GM23248 (cell line): ENCODE results near the gene SNX15. TPM values are rescaled to one million over a fixed set of nuclear protein-coding genes. Genes with fewer than 3 reads are reported as not detected.

Experiments used
- DNase-seq: peaks from one replicate; pipeline ENCODE4 v3.0.0-alpha.2; 2015
- H2AFZ ChIP-seq: fragments of 200-600 bp; sonication (generic); 2 replicates; pipeline ENCODE4 v1.6.1; 2016; ENCODE audit warnings: antibody characterized with exemption
- H3F3A ChIP-seq: fragments of 200-600 bp; sonication (generic); 2 replicates; pipeline ENCODE4 v1.6.1; 2016; ENCODE audit warnings: mild to moderate bottlenecking, antibody characterized with exemption, mixed run types; ENCODE audit not compliant: insufficient read depth
- H3K27ac ChIP-seq: fragments of 200-600 bp; sonication (generic); 2 replicates; pipeline ENCODE4 v1.5.1; 2016; ENCODE audit warnings: mild to moderate bottlenecking
- H3K27me3 ChIP-seq: fragments of 200-600 bp; sonication (generic); replicated peaks from 2 replicates; pipeline ENCODE4 v1.6.1; 2016; ENCODE audit warnings: mild to moderate bottlenecking; ENCODE audit not compliant: insufficient read depth
- H3K36me3 ChIP-seq: fragments of 200-600 bp; sonication (generic); 2 replicates; pipeline ENCODE4 v1.6.1; 2016; ENCODE audit warnings: low read depth, mild to moderate bottlenecking
- H3K4me1 ChIP-seq: fragments of 200-600 bp; sonication (generic); 2 replicates; pipeline ENCODE4 v1.6.1; 2016; ENCODE audit warnings: mild to moderate bottlenecking; ENCODE audit not compliant: insufficient read depth
- H3K4me2 ChIP-seq: fragments of 200-600 bp; sonication (generic); one replicate; pipeline ENCODE4 v1.6.1; 2016; ENCODE audit warnings: mild to moderate bottlenecking; ENCODE audit not compliant: unreplicated experiment
- H3K4me3 ChIP-seq: fragments of 200-600 bp; sonication (generic); 2 replicates; pipeline ENCODE4 v1.5.1; 2016; ENCODE audit warnings: mild to moderate bottlenecking
- H3K79me2 ChIP-seq: fragments of 200-600 bp; sonication (generic); 2 replicates; pipeline ENCODE4 v1.6.1; 2016; ENCODE audit warnings: mild to moderate bottlenecking; ENCODE audit not compliant: insufficient read depth
- H3K9ac ChIP-seq: fragments of 200-600 bp; sonication (generic); 2 replicates; pipeline ENCODE4 v1.6.1; 2016; ENCODE audit warnings: mild to moderate bottlenecking
- H3K9me2 ChIP-seq: fragments of 200-600 bp; sonication (generic); 2 replicates; pipeline ENCODE4 v1.6.1; 2016; ENCODE audit warnings: mixed run types, mild to moderate bottlenecking, moderate library complexity; ENCODE audit not compliant: insufficient read depth
- H3K9me3 ChIP-seq: fragments of 200-600 bp; sonication (generic); one replicate; pipeline ENCODE4 v1.6.1; 2017; ENCODE audit warnings: low read depth
- H4K20me1 ChIP-seq: fragments of 200-600 bp; sonication (generic); 2 replicates; pipeline ENCODE4 v1.6.0; 2016; ENCODE audit not compliant: insufficient read depth
- EZH2 ChIP-seq: fragments of 200-600 bp; sonication (generic); IDR thresholded peaks from 2 replicates; pipeline ENCODE4 v1.6.1; 2018; ENCODE audit warnings: antibody characterized with exemption, mild to moderate bottlenecking; ENCODE audit not compliant: insufficient read depth, poor library complexity, severe bottlenecking
- EZH2phosphoT487 ChIP-seq: fragments of 200-600 bp; sonication (generic); IDR thresholded peaks from 2 replicates; pipeline ENCODE4 v1.6.1; 2018; ENCODE audit warnings: antibody characterized with exemption, moderate library complexity, mild to moderate bottlenecking, low read depth; ENCODE audit not compliant: insufficient read depth
- WGBS, 2 experiments: methylation state at CpG; one replicate each; pipeline ENCODE4 v1.1.6; 2015 to 2017; ENCODE audit warnings: low lambda C conversion rate in 2 of 2, low coverage in 1 of 2; ENCODE audit errors: missing lambda C conversion rate in 2 of 2; 5-methylcytosine and 5-hydroxymethylcytosine counted together
- in situ Hi-C: fragments of 300-500 bp; cut with MboI; formaldehyde crosslinking; loops from 2 replicates; pipeline ENCODE4 v1.15.0; 2020
- polyA plus RNA-seq: library from polyadenylated mRNA; unstranded; fragments of >200 nt; fragmentation: Nextera tagmentation; extraction: Ambion mirVana; gene quantifications from 2 replicates; pipeline ENCODE4 v1.2.1, GENCODE V29; 2016
- total RNA-seq: library from RNA; depleted of rRNA; stranded (reverse); fragments of >200 nt; shearing (Covaris generic); gene quantifications from 2 replicates; pipeline ENCODE4 v1.2.3, GENCODE V29; 2014

The SNX15 gene
- total and polyA plus RNA-seq, 2 experiments from 2014 or later: 17.2 to 17.5 TPM

DNA sequence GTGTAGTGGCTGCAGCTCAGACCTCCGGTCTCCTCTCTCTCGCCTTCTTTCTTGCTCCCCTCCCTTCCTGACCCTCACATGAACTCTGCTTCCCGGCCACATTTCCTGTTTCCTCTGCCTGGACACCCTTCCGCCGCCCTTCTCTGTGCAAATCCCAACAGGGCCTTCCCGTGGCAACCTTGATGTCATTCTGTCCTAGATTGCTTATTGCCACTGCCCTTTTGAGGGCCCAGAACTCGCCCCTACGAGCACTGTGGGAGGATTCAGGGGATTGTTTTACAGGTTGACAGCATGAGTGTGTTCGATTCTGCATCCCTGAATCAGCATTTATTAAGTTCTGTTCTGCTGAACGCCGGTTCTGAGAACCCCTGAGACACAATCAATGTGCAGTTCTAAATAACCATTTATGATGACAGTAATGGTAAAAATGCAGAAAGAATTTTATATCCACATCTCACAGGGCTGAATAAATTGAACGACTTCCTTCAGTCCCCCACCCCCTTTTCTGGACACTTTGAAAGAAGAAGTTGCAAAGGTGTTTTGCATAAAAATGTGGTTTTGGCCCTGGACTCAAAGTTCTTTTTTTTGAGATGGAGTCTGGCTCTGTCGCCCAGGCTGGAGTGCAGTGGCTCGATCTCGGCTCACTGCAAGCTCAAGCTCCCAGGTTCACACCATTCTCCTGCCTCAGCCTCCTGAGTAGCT is 36.9 kb upstream of the SNX15 start:
- H3K79me2 ChIP-seq: no peaks in the 10 kb centered on the region
- no peak overlapping the region for H3K4me3 ChIP-seq
- H3K27me3 ChIP-seq: no peaks in the 10 kb centered on the region
- no peaks in the 10 kb centered on the region for H3F3A ChIP-seq
- no peaks in the 10 kb centered on the region for H3K4me1 ChIP-seq
- no peaks in the 10 kb centered on the region for H4K20me1 ChIP-seq
- in situ Hi-C loops: no loop called here
- H3K9ac ChIP-seq: no peak overlapping the region
- H3K4me2 ChIP-seq: no peak overlapping the region
- no peaks in the 10 kb centered on the region for H3K36me3 ChIP-seq
- H3K9me2 ChIP-seq: no peaks in the 10 kb centered on the region
- no peak overlapping the region for H2AFZ ChIP-seq
- H3K27ac ChIP-seq: no peak overlapping the region
- no peaks in the 10 kb centered on the region for H3K9me3 ChIP-seq
- TF ChIP-seq EZH2phosphoT487: no peak
- no peak for TF ChIP-seq EZH2
- 63 to 65% methylated on average over 15 of the region's 15 CpGs for WGBS, 2 experiments
- DNase-seq: no peak

DNA sequence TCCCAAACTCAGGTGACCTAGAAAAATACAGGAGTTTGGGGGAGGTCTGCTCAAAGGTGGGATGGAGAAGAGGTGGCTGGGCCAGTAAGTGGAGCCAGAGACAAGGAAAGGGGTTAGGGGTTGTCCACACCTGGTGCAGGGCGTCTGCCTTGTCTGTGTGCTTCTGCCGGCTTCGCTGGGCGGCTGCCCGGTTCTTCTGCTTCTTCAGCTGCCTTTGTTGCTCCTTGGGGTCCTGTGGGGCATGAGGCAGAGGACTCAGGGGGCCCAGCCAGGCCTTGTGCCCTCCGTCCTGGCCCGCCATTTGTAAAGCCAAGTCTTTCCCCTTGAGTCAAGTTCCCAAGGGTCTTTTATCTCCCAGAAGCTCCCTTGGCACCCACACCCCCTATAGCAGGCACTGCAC is 32.9 kb upstream of the SNX15 start:
- Histone ChIP-seq H3K27ac (no peak overlapping the region), H3K9ac (no peak overlapping the region), H3K4me3 (no peak overlapping the region), H3K36me3 (no peaks in the 10 kb centered on the region), H3K4me2 (no peak overlapping the region), H3F3A (no peaks in the 10 kb centered on the region), H3K4me1 (peaks cover 6% of the 10 kb centered on the region), H4K20me1 (no peaks in the 10 kb centered on the region), H3K79me2 (no peaks in the 10 kb centered on the region), H3K9me3 (no peaks in the 10 kb centered on the region), H2AFZ (no peak overlapping the region), H3K27me3 (no peaks in the 10 kb centered on the region), H3K9me2 (no peaks in the 10 kb centered on the region)
- in situ Hi-C loops: no loop called here
- TF ChIP-seq EZH2phosphoT487 (no peak), EZH2 (no peak)
- no peak for DNase-seq
- 79 to 84% methylated on average over 7 of the region's 7 CpGs for WGBS, 2 experiments

DNA sequence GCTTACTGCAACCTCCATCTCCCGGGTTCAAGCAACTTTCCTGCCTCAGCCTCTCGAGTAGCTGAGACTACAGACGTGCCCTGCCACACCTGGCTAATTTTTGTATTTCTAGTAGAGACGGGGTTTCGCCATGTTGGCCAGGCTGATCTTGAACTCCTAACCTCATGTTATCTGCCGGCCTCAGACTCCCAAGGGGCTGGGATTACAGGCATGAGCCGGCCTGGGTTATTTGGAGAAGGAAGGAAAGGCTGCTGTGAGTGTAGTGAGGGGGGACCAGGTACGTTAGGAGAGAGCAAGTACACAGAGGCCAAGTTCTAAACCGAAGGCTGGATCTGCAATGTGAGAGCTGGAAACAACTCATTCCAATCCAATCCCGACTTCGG is 30.9 kb upstream of the SNX15 start:
- H3K79me2 ChIP-seq: no peaks in the 10 kb centered on the region
- H3K9me2 ChIP-seq: no peaks in the 10 kb centered on the region
- peak overlapping the region; percentile 80 for H2AFZ ChIP-seq
- peak overlapping the region; percentile 36; the same call in 1 of the 2 replicates for H3K9ac ChIP-seq
- 41 to 42% methylated on average over 11 of the region's 11 CpGs for WGBS, 2 experiments
- TF ChIP-seq EZH2: no peak
- no peaks in the 10 kb centered on the region for H3K36me3 ChIP-seq
- in situ Hi-C loops: no loop called here
- peak overlapping the region; percentile 71 for H3K4me2 ChIP-seq
- H3F3A ChIP-seq: no peaks in the 10 kb centered on the region
- H3K27me3 ChIP-seq: no peaks in the 10 kb centered on the region
- H3K9me3 ChIP-seq: no peaks in the 10 kb centered on the region
- H3K27ac ChIP-seq: no peak overlapping the region
- H4K20me1 ChIP-seq: no peaks in the 10 kb centered on the region
- no peak for DNase-seq
- peak overlapping the region; percentile 55 for H3K4me3 ChIP-seq
- H3K4me1 ChIP-seq: peaks cover 6% of the 10 kb centered on the region

DNA sequence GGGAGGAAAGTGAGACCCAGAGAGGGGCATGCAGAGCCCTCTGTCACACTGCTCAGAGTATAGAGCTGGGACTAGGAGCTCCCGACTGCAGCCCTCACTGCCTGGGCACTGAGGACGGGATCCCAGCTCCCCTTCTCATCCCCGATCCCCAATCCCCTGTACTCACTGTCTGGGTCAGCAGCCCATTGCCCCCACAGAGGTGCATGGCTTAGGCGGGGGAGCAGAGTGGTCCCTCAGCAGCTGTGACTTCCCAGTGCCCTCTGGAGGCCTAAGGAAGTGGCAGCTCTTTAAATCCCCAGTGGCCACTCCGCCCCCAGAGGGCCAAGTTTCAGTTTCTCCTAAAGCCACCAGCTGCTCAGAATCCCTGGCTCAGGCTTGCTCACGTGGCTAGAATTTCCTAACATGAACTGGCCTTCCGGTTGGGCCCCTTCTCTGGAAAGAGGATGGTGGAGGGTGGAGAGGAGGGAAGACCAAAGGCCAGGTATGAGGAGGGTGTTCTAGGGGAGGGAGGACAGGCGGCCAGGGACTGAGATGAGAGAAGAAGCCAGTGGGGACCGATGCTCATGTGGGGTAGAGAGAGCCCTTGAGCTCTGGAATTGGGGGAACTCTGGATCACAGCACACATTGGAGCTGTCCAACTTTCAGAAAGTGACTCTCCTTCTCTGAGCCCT is 30.4 kb upstream of the SNX15 start, which contains the start of gene BATF2:
Gene BATF2 (minus strand): TSS at position 262 of the 671 bp plus-strand sequence. CDS start 57 bp downstream, at position 205.
- H3K9ac ChIP-seq: peak within 1 kb of the TSS; percentile 36; the same call in 1 of the 2 replicates
- peak within 1 kb of the TSS; percentile 71 for H3K4me2 ChIP-seq
- no peaks in the 10 kb centered on the region for H3K9me2 ChIP-seq
- 23 to 26% methylated on average over 9 of the region's 9 CpGs for WGBS, 2 experiments
- peak; percentile 78 for DNase-seq
- in situ Hi-C loops: no loop called here
- H3K9me3 ChIP-seq: no peaks in the 10 kb centered on the region
- no peak within 1 kb of the TSS for H3K27ac ChIP-seq
- H3F3A ChIP-seq: no peaks in the 10 kb centered on the region
- no peaks in the 10 kb centered on the region for H4K20me1 ChIP-seq
- H3K27me3 ChIP-seq: no peaks in the 10 kb centered on the region
- peak within 1 kb of the TSS; percentile 80 for H2AFZ ChIP-seq
- peak within 1 kb of the TSS; percentile 55 for H3K4me3 ChIP-seq
- no peaks in the 10 kb centered on the region for H3K79me2 ChIP-seq
- H3K4me1 ChIP-seq: peaks cover 6% of the 10 kb centered on the region
- TF ChIP-seq EZH2phosphoT487 (no peak), EZH2 (no peak)
- no peaks in the 10 kb centered on the region for H3K36me3 ChIP-seq
